HepG2 (cell line): Measurements from ENCODE around the gene ZFP1. TPM values are rescaled to one million over a fixed set of nuclear protein-coding genes. Genes with fewer than 3 reads are reported as not detected.

Experiments
- NBN ChIP-seq: fragments of 450-650 bp; conservative IDR thresholded peaks from 2 replicates; pipeline ENCODE4 v1.6.1; 2017
- NFAT5 ChIP-seq: sonication (generic); formaldehyde crosslinking; IDR thresholded peaks from 2 replicates; pipeline ENCODE4 v1.4.0; 2020; ENCODE audit warnings: missing genetic modification reagents
- NFE2 ChIP-seq: sonication (generic); formaldehyde crosslinking; IDR thresholded peaks from 2 replicates; pipeline ENCODE4 v1.4.0; 2020; ENCODE audit warnings: missing genetic modification reagents
- PHB2 ChIP-seq: fragments of 450-650 bp; IDR thresholded peaks from 2 replicates; pipeline ENCODE4 v1.6.1; 2018; ENCODE audit not compliant: partially characterized antibody
- TRAFD1 ChIP-seq: sonication (generic); formaldehyde crosslinking; IDR thresholded peaks from 2 replicates; pipeline ENCODE4 v1.5.1; 2020; ENCODE audit warnings: missing genetic modification reagents, mild to moderate bottlenecking, borderline replicate concordance
- ZNF326 ChIP-seq: sonication (generic); formaldehyde crosslinking; IDR thresholded peaks from 2 replicates; pipeline ENCODE4 v1.4.0; 2020; ENCODE audit warnings: missing genetic modification reagents, borderline replicate concordance
- ZSCAN30 ChIP-seq: sonication (generic); formaldehyde crosslinking; IDR thresholded peaks from 2 replicates; pipeline ENCODE4 v1.5.0; 2020; ENCODE audit warnings: mild to moderate bottlenecking, missing genetic modification reagents
- polyA plus RNA-seq, 8 experiments: library from polyadenylated mRNA; depleted of rRNA in 3 of 8; stranded (reverse) in 7 of 8; unstranded in 1 of 8; fragments of >200 nt; fragmentation: Illumina TruSeq in 4 of 8; extraction: Trizol in 4 of 8; gene quantifications; 2 replicates each; pipeline versions ENCODE4 v1.2.1 to v1.2.3, GENCODE V29; 2011 to 2016; ENCODE audit warnings: low read depth in 4 of 8, missing spikeins in 1 of 8, mixed read lengths in 1 of 8; ENCODE audit not compliant: insufficient read depth in 1 of 8
- total RNA-seq, 5 experiments: library from RNA; depleted of rRNA; stranded (reverse); fragments of >200 nt; fragmentation: Illumina TruSeq; extraction: Trizol; gene quantifications; 2 replicates each; pipeline ENCODE4 v1.2.3, GENCODE V29; 2016; ENCODE audit warnings: low read depth in 1 of 5
- TF ChIP-seq, protein P1 (sequence below): IDR thresholded peaks from 2 replicates; pipeline ENCODE4 v1.6.1; 2012; ENCODE audit warnings: low read length, improper control_type of control experiment
- TF ChIP-seq, protein P2 (sequence below): IDR thresholded peaks from 2 replicates; pipeline ENCODE4 v1.6.1; 2018; ENCODE audit warnings: missing genetic modification reagents, mild to moderate bottlenecking, missing compliant biosample characterization
- TF ChIP-seq, protein P3 (sequence below): sonication (generic); formaldehyde crosslinking; IDR thresholded peaks from 2 replicates; pipeline ENCODE4 v1.4.0; 2020; ENCODE audit warnings: missing genetic modification reagents

The ZFP1 gene
- total and polyA plus RNA-seq, 2 of the 13 experiments (the other 11 are each of a cell fraction or from before 2014, with no cell fraction given), result 8.3 to 14.0 TPM

DNA sequence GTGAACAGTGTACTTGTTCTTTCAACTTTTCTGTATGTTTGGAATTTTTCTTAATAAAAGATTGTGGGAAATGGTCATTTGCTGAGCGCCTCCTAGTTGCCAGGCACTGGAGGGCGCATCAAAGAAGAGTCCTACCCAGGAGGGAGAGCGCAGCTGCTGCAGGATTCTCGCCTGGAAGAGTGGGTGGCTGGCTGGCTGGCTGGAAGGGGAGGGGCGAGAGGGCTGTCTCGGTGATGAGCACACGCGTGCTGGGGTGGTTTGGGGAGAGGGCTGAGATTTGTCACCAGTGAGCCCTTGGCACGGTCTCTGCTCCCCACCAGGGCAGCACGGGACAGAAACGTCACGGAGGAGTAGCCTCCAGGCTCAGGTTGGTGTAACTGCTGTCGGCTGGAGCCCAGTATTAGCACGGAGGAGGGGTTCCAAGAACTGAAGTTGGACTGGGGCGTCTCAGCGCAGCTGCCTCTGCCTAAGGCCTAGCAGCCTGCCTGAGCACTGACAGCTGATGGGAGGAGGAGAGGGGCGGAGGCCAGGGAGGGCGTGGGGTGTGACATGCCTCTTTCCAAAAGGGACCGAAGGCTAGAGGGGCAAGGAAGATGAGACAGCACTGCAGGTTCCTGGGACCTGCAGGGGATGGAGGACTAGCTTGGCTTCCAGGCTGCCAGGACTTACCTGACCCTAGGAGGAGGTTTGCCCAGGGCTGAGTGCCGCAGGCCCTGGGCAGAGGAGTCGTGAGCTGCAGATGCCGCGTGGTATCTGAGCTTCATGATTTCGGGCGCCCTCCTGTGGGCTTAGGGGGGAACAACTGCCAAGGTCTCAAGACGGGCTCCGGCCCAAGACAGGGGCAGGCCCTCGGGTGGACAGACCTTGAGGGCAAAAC, 37.4 kb upstream of the ZFP1 start (continued):
- TF ChIP-seq NFAT5 (CRISPR knock-in tag) (no peak; the same call in 1 of the 2 replicates), ZNF326 (peak; percentile 18), NBN (no peak), PHB2 (no peak), TRAFD1 (CRISPR knock-in tag) (no peak; the same call in 1 of the 2 replicates), ZSCAN30 (CRISPR knock-in tag) (peak; percentile 77; the same call in 1 of the 2 replicates), NFE2 (no peak)
- TF ChIP-seq, protein P1, sequence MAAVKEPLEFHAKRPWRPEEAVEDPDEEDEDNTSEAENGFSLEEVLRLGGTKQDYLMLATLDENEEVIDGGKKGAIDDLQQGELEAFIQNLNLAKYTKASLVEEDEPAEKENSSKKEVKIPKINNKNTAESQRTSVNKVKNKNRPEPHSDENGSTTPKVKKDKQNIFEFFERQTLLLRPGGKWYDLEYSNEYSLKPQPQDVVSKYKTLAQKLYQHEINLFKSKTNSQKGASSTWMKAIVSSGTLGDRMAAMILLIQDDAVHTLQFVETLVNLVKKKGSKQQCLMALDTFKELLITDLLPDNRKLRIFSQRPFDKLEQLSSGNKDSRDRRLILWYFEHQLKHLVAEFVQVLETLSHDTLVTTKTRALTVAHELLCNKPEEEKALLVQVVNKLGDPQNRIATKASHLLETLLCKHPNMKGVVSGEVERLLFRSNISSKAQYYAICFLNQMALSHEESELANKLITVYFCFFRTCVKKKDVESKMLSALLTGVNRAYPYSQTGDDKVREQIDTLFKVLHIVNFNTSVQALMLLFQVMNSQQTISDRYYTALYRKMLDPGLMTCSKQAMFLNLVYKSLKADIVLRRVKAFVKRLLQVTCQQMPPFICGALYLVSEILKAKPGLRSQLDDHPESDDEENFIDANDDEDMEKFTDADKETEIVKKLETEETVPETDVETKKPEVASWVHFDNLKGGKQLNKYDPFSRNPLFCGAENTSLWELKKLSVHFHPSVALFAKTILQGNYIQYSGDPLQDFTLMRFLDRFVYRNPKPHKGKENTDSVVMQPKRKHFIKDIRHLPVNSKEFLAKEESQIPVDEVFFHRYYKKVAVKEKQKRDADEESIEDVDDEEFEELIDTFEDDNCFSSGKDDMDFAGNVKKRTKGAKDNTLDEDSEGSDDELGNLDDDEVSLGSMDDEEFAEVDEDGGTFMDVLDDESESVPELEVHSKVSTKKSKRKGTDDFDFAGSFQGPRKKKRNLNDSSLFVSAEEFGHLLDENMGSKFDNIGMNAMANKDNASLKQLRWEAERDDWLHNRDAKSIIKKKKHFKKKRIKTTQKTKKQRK, result no peak
- TF ChIP-seq, protein P2, sequence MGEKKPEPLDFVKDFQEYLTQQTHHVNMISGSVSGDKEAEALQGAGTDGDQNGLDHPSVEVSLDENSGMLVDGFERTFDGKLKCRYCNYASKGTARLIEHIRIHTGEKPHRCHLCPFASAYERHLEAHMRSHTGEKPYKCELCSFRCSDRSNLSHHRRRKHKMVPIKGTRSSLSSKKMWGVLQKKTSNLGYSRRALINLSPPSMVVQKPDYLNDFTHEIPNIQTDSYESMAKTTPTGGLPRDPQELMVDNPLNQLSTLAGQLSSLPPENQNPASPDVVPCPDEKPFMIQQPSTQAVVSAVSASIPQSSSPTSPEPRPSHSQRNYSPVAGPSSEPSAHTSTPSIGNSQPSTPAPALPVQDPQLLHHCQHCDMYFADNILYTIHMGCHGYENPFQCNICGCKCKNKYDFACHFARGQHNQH (CRISPR knock-in tag), result peak; percentile 34; the same call in 1 of the 2 replicates
- TF ChIP-seq, protein P3, sequence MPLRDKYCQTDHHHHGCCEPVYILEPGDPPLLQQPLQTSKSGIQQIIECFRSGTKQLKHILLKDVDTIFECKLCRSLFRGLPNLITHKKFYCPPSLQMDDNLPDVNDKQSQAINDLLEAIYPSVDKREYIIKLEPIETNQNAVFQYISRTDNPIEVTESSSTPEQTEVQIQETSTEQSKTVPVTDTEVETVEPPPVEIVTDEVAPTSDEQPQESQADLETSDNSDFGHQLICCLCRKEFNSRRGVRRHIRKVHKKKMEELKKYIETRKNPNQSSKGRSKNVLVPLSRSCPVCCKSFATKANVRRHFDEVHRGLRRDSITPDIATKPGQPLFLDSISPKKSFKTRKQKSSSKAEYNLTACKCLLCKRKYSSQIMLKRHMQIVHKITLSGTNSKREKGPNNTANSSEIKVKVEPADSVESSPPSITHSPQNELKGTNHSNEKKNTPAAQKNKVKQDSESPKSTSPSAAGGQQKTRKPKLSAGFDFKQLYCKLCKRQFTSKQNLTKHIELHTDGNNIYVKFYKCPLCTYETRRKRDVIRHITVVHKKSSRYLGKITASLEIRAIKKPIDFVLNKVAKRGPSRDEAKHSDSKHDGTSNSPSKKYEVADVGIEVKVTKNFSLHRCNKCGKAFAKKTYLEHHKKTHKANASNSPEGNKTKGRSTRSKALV (CRISPR knock-in tag), result 0 out of 2 replicates have a peak, but pooled peaks have one; percentile 26
